ENCODE measurements around the gene LRFN2.

Gene LRFN2

GRCh38 chr6:40457261-40457660, 129.9 kb downstream of the LRFN2 start:
- no peak overlapping the region for H3K4me3 ChIP-seq (ENCODE audit: low read depth, low read length)
- TF ChIP-seq CTCF (IDR thresholded peaks at IDR 0.05; ENCODE audit: low read depth, low read length), result no peak

GRCh38 chr6:40456390-40457013, 130.7 kb downstream of the LRFN2 start:
- no peak overlapping the region for H3K4me3 ChIP-seq (ENCODE audit: low read depth, low read length)
- TF ChIP-seq CTCF (IDR thresholded peaks at IDR 0.05; ENCODE audit: low read depth, low read length), result no peak

DNA sequence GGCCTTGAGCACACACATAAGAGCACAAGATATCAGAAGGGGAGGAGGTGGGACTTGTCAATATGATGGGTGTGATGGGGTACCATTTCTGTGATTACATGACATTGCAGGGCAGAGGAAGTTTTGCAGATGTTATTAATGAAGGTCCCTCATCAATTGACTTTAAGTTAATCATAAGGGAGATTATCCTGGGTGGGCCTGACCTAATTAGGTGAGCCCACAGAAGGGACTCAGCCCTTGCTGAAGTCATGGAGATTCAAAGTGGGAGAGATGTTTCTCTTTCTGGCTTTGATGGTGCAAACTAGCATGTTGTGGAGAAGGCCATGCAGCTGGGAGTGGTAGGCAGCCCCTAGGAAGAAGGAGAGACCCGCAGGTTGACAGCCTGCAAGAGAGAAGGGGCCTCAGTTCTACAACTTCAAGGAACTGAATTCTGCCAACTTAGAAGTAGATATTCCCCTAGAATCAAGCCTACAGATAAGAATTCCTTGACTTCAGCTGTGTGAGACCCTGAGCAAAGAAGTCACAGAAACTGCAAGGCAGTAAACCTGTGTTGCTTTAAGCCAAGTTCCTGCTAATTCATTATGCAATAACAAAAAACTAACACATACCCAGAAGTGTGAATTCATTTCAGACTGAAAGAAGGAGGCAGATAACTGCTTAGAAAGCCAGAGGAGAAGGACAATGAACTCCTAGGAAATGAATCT, 131.3 kb downstream of the LRFN2 start:
- no peak for TF ChIP-seq CTCF (IDR thresholded peaks at IDR 0.05; ENCODE audit: low read depth, low read length)
- no peak overlapping the region for H3K4me3 ChIP-seq (ENCODE audit: low read depth, low read length)

GRCh38 chr6:40450483-40450882, 136.7 kb downstream of the LRFN2 start:
- no peak overlapping the region for H3K4me3 ChIP-seq (ENCODE audit: low read depth, low read length)
- TF ChIP-seq CTCF (IDR thresholded peaks at IDR 0.05; ENCODE audit: low read depth, low read length), result no peak

DNA sequence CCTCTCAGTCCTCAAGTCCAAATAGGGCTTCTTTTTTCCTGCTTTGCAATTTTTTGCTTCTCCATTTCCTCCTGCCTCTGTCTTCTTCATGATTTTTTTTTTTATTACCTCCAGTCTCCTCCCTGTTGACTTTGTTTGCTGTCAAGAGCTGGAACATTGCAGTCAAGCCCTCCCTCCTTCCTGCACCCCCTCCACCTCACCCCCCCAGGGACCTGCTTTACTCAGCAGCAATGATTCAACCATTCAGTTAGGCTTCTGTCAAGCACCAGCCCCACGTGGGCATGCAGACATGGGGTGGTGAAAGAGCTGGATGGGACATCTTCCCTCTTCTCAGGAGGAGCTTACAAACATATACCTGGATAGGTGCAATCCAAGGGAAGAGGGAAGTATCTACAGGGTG, 142.4 kb downstream of the LRFN2 start:
- no peak overlapping the region for H3K4me3 ChIP-seq (ENCODE audit: low read depth, low read length)
- TF ChIP-seq CTCF (IDR thresholded peaks at IDR 0.05; ENCODE audit: low read depth, low read length), result no peak

DNA sequence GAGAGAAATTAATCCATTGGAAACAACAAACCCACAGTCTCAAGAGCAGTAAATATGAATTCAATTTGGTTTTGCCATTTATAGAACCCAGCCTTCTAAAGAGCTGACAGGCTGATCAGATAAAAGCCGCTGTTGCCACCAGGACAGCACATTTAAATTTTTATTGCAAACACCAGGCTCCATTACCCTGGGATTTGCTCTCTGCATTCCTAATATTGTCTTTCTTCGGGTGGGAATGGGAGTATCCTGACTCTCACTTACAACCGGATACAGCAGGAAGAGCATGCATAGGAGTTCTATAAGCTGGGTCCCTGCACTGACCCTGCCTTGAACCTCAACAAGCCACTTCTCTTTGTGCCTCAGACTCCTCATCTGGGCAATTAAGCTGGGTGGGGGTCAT, 142.9 kb downstream of the LRFN2 start:
- no peak for TF ChIP-seq CTCF (IDR thresholded peaks at IDR 0.05; ENCODE audit: low read depth, low read length)
- no peak overlapping the region for H3K4me3 ChIP-seq (ENCODE audit: low read depth, low read length)

DNA sequence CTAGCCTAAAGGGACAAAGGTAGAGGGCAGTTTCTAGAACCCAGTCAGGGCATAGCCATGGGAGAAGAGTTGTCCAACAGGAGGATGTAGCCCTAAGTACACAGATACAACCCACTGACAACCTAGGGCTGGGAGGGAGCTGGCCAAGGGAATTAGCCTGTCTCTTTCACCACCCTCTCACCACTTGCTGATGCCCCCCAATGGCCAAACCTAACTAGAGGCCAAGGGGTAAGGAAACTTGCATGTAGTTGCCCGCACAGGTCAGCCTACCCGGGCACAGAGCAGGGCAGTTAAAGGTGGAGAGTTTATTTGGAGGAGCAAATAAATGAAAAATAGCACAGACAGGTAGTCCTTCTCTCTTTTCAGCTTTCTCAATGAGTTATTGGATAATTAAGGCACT, 143.3 kb downstream of the LRFN2 start:
- no peak for TF ChIP-seq CTCF (IDR thresholded peaks at IDR 0.05; ENCODE audit: low read depth, low read length)
- no peak overlapping the region for H3K4me3 ChIP-seq (ENCODE audit: low read depth, low read length)

Data from WI38 (cell line).